ENCODE measurements around the gene SLC5A5. TPM values are rescaled to one million over a fixed set of nuclear protein-coding genes. Genes with fewer than 3 reads are reported as not detected.
"Not testable (repeated sequence)": the region's sequence is repeated elsewhere in the genome, so short reads cannot be mapped to it uniquely, and the experiment has no call there.

Gene SLC5A5
- total RNA-seq, 1 experiment from 2014 or later, result not detected

DNA sequence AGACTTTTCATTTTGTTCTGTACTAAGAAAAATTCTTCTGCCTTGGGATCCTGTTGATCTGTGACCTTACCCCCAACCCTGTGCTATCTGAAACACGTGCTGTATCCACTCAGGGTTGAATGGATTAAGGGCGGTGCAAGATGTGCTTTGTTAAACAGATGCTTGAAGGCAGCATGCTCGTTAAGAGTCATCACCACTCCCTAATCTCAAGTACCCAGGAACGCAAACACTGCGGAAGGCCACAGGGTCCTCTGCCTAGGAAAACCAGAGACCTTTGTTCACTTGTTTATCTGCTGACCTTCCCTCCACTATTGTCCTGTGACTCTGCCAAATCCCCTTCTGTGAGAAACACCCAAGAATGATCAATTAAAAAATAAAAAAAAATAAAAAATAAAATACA lies 47.4 kb downstream of the SLC5A5 start:
- DNase-seq (ENCODE audit: low spot score), result not testable (repeated sequence)

DNA sequence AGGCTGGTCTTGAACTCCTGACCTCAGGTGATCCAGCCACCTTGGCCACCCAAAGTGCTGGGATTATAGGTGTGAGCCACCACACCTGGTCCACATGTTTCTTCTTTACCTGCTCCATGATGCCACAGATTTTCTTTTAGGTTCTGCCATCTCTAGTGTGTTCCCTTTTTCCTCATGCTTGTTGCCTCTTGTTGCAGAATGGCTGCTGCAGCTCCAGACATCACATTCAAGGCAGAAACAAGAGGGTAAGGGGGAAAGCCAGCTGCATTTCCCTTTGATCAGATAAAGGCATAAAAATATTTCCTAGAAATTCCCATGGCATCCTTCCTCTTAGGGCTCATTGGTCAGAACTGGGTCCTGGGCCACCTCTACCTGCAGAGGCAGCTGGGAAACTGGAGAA lies 48.8 kb downstream of the SLC5A5 start:
- DNase-seq (ENCODE audit: low spot score), result no peak

DNA sequence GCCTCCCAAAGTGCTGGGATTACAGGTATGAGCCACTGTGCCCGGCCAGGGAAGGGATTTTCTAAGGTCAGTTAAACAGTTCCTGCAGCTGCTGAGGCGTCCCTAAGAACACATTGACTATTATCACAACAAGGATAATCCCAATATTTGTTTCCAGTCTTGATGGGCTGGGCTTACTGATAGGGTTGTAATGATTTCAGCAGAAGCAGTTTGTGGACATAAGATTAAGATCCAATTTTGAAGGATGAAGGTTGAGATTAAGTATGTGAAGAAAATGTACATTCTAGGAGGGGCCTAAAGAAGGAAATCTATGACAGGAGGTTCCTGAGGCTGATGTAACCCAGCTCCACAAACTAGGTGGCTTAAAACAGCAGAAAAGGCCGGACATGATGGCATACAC lies 50.4 kb downstream of the SLC5A5 start:
- DNase-seq (ENCODE audit: low spot score), result no peak

- DNase-seq (ENCODE audit: low spot score), result no peak
Observed at GRCh38 chr19:17926044-17926443, 54.3 kb downstream of the SLC5A5 start.

- DNase-seq (ENCODE audit: low spot score), result no peak
Observed at GRCh38 chr19:17929056-17929455, 57.3 kb downstream of the SLC5A5 start.

DNA sequence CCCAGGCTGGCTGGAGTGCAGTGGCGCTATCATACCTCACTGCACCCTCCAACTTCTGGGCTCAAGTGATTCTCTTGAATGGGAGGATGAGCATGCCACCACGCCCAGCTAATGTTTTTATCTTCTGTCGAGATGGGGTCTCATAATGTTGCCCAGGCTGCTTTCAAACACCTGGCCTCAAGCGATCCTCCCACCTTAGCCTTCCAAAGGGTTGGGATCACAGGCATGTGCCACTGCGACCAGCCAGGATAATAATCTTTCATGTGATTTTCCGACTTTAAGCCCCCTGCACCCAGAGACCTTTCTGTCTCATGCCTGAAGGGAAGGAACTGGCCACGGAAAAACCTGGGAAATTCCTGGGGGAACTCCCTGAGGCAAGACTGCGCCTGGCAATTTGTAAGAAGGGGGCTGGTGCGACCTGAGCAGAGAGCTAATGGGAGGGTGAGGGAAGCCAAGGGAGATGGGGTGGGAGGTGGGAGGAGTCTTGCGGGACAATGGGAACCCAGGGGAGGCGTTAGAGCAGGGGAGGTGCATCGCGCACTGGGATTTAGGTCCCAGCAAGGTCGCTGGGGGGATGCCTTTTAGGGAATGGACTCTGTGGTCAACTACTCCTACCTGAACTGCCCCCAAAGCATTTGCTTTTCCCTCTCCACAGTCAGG lies 59.9 kb downstream of the SLC5A5 start:
- no peak for DNase-seq (ENCODE audit: low spot score)

DNA sequence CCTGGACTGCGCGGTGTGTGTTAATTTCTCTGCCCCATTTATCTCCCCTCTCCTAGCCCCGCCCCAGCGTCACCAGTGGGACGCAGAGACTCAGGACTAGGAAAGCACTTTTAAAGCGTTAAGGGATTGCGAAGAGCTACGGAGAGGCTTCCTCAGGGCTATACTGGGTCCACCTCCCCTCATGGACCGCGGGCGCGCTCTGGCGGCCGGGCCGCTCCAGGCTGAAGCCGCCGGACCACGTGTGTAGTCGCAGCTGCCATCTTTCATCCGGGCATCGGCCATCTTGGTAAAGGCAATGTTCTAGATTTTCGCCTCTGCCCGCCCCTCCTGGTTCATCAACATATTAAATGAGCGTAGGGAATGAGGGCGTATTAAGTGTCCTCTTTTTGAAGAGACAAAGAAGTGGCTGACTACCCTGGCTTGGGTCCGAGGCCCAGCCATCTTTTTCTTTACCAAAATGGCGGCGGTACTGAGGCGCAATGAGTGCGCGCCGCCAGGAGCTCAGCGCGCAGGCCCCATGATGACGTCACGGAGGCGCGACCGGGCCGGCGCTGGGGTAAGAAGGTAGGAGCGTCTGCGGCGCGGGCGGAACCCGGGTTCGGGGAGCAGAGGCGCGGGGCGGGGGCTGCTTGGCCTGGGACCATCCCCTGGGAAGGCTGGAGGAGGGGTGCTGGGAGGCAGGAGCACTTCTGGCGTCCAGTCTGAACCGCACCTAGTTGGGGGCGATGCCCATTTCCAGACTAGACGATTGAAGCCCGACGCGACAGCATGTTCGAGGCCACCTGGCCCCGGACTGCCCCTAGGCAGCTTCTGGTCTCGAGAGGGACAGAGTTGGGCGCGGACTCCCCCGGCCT lies 61.0 kb downstream of the SLC5A5 start, which contains the start of gene CCDC124:
CCDC124 (plus strand) TSS at position 531 of the 854 bp plus-strand sequence. CDS start 3,406 bp downstream, outside the sequence.
- peak; percentile 89 for DNase-seq (ENCODE audit: low spot score)

GRCh38 chr19:17933414-17934129 lies 61.8 kb downstream of the SLC5A5 start:
- DNase-seq (ENCODE audit: low spot score), result peak; percentile 21

- no peak for DNase-seq (ENCODE audit: low spot score)
Observed at GRCh38 chr19:17936379-17936778, 64.6 kb downstream of the SLC5A5 start.

DNA sequence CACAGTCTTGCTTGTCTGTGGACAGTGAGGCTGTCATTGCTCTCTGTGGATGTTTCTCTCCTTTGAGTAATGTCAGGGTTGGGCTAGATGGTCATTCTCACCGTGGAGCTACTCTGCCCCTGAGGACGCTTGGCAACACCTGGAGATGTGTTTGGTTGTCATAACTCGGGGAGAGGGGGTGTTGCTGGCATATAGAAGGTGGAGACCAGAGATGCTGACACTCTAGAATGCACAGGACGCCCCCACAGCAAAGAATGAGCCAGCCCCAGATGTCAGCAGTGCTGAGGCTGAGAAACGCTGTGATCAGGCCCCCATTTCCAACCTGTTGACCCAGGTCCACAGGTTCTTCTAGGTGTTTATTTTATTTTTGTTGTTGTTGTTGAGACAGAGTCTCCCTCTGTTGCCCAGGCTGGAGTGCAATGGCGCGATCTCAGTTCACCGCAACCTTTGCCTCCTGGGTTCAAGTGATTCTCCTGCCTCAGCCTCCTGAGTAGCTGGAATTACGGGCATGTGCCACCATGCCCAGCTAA lies 65.7 kb downstream of the SLC5A5 start:
- DNase-seq (ENCODE audit: low spot score), result no peak

DNA sequence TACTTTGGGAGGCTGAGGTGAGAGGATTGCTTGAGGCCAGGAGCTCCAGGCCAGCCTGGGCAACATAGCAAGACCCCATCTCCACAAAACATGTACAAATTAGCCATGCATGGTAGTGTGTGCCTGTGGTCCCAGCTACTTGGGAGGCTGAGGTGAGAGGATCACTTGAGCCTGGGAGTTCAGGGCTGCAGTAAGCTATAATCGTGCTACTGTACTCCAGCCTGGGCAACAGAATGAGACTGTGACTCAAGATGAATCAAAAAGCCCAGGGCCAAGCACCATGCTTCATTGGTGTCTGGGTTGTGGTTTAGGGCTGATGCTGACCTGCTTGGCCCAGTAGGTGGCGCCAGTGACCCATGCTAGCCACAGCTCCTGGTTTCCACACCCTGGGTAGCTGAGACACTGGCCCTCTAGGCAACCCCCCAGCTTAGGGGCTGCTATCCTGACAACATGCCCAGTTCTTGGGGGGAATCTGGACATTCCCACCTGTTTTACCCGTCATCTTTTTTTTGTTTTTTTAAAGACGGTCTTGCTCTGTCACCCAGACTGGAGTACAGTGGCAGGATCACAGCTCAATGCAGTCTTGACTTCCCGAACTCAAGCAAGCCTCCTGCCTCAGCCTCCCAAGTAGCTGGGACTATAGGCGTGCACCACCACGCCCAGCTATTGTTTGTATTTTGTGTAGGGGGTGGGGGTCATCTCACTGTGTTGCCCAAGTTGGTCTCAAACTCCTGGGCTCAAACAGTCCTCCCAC lies 66.5 kb downstream of the SLC5A5 start:
- peak; percentile 62 for DNase-seq (ENCODE audit: low spot score)

- DNase-seq (ENCODE audit: low spot score), result no peak
Observed at GRCh38 chr19:17942181-17942580, 70.4 kb downstream of the SLC5A5 start.

- DNase-seq (ENCODE audit: low spot score), result no peak
Observed at GRCh38 chr19:17942582-17943273, 71.0 kb downstream of the SLC5A5 start.

- DNase-seq (ENCODE audit: low spot score), result no peak
Observed at GRCh38 chr19:17943274-17944221, 71.8 kb downstream of the SLC5A5 start.

- DNase-seq (ENCODE audit: low spot score), result no peak
Observed at GRCh38 chr19:17944301-17944700, 72.6 kb downstream of the SLC5A5 start.
